Coronary artery (tissue), 2 donors: ENCODE measurements around the gene CELF5.

Experiments used
- DNase-seq: peaks from one replicate; pipeline ENCODE4 v3.0.0-alpha.2; 2017; ENCODE audit warnings: low spot score
- H3K27ac ChIP-seq, 2 donors: fragments of 200-600 bp; sonication (generic); one replicate each; pipeline ENCODE4 v1.5.1; 2016 to 2019
- H3K4me3 ChIP-seq: fragments of 200-600 bp; sonication (generic); 2 replicates; pipeline ENCODE4 v1.5.1; 2016; ENCODE audit warnings: mild to moderate bottlenecking, moderate library complexity
- CTCF ChIP-seq: fragments of 200-600 bp; sonication (generic); IDR thresholded peaks from one replicate; pipeline ENCODE4 v1.5.1; 2019; ENCODE audit warnings: antibody characterized with exemption

CELF5 gene

GRCh38 chr19:3266092-3266693, 41.7 kb downstream of the CELF5 start:
- no peak for TF ChIP-seq CTCF
- Histone ChIP-seq H3K27ac (no peak overlapping the region), H3K4me3 (no peak overlapping the region)
- DNase-seq = no peak

GRCh38 chr19:3266792-3267514, 42.5 kb downstream of the CELF5 start:
- no peak overlapping the region for H3K27ac ChIP-seq
- no peak for DNase-seq
- TF ChIP-seq CTCF = no peak
- no peak overlapping the region for H3K4me3 ChIP-seq

- Histone ChIP-seq H3K27ac (no peak overlapping the region), H3K4me3 (no peak overlapping the region)
- no peak for TF ChIP-seq CTCF
- no peak for DNase-seq
These were observed 43.9 kb downstream of the CELF5 start for GRCh38 chr19:3268326-3268725.

- TF ChIP-seq CTCF = no peak
- H3K4me3 ChIP-seq = no peak overlapping the region
- no peak for DNase-seq
- no peak overlapping the region for H3K27ac ChIP-seq
These were observed 44.3 kb downstream of the CELF5 start for GRCh38 chr19:3268763-3269162.

- TF ChIP-seq CTCF = no peak
- H3K27ac ChIP-seq = no peak overlapping the region
- H3K4me3 ChIP-seq = no peak overlapping the region
- no peak for DNase-seq
These were observed 45.6 kb downstream of the CELF5 start for GRCh38 chr19:3269916-3270671.

- Histone ChIP-seq H3K4me3 (no peak overlapping the region), H3K27ac (no peak overlapping the region)
- TF ChIP-seq CTCF = no peak
- no peak for DNase-seq
These were observed 46.4 kb downstream of the CELF5 start for GRCh38 chr19:3270902-3271301.
